ENCODE data around the gene ATG12. TPM values are rescaled to one million over a fixed set of nuclear protein-coding genes. Genes with fewer than 3 reads are reported as not detected.

ATG12 gene
- total RNA-seq (2022; extraction: Qiagen RNA extraction; ENCODE audit: low read depth) = 48.3 to 57.6 TPM (median 51.0 TPM) in 5 replicates

GRCh38 chr5:115841382-115842088 lies at the start of gene ATG12, which contains the start of gene AP3S1:
TSS of gene ATG12 (minus strand) at chr5:115841565. CDS start at chr5:115841552, 13 bp downstream.
TSS of gene AP3S1 (plus strand) at chr5:115841935. CDS start at chr5:115842038, 103 bp downstream.

GRCh38 chr5:115816226-115817081 lies 24.9 kb downstream of the ATG12 start, which contains the start of gene CDO1:
TSS of gene CDO1 (minus strand) at chr5:115816659. CDS start at chr5:115816397, 262 bp downstream.

Other genes with a start within 250 kb of the ATG12 start
- 0.46 to 1.1 TPM (median 1.0 TPM) in 5 replicates for gene TICAM2, start 239.1 kb downstream of the ATG12 start, total RNA-seq (2022; extraction: Qiagen RNA extraction; ENCODE audit: low read depth)
- gene TMED7, start 215.5 kb downstream of the ATG12 start, total RNA-seq (2022; extraction: Qiagen RNA extraction; ENCODE audit: low read depth) = 48.5 to 73.3 TPM (median 56.2 TPM) in 5 replicates
- gene CDO1, start 24.9 kb downstream of the ATG12 start, total RNA-seq (2022; extraction: Qiagen RNA extraction; ENCODE audit: low read depth) = 0.05 to 0.09 TPM in 2 of 5 replicates, not detected in the others
- 63.5 to 74.3 TPM (median 68.7 TPM) in 5 replicates for gene AP3S1, start 370 bp upstream of the ATG12 start, total RNA-seq (2022; extraction: Qiagen RNA extraction; ENCODE audit: low read depth)
- gene LVRN, start 120.9 kb upstream of the ATG12 start, total RNA-seq (2022; extraction: Qiagen RNA extraction; ENCODE audit: low read depth) = 0.05 to 0.17 TPM (median 0.17 TPM) in 3 of 5 replicates, not detected in the others
- gene ARL14EPL, start 190.9 kb upstream of the ATG12 start, total RNA-seq (2022; extraction: Qiagen RNA extraction; ENCODE audit: low read depth) = 0.07 to 0.69 TPM (median 0.39 TPM) in 5 replicates
- gene COMMD10, start 243.5 kb upstream of the ATG12 start, total RNA-seq (2022; extraction: Qiagen RNA extraction; ENCODE audit: low read depth) = 35.9 to 40.6 TPM (median 37.6 TPM) in 5 replicates